Osteoblast (primary cell): Measurements from ENCODE around the gene CD38. TPM values are rescaled to one million over a fixed set of nuclear protein-coding genes. Genes with fewer than 3 reads are reported as not detected.
"Not testable (repeated sequence)": the region's sequence is repeated elsewhere in the genome, so short reads cannot be mapped to it uniquely, and the experiment has no call there.

Experiments used
- DNase-seq: peaks from one replicate; pipeline ENCODE4 v3.0.0; 2011; ENCODE audit warnings: low spot score, mixed read lengths; ENCODE audit not compliant: insufficient read length; ENCODE audit errors: missing footprints
- H2AFZ ChIP-seq: 2 replicates; pipeline ENCODE4 v1.6.0; 2011; ENCODE audit warnings: mild to moderate bottlenecking, low read length
- H3K27ac ChIP-seq: 2 replicates; pipeline ENCODE4 v1.5.1; 2011; ENCODE audit warnings: mild to moderate bottlenecking, low read depth, low read length, moderate library complexity
- H3K27me3 ChIP-seq: 2 replicates; pipeline ENCODE4 v1.6.0; 2012; ENCODE audit warnings: mild to moderate bottlenecking, control low read depth, inconsistent platforms, low read length, moderate library complexity; ENCODE audit not compliant: insufficient read depth
- H3K36me3 ChIP-seq: 2 replicates; pipeline ENCODE4 v1.5.1; 2011; ENCODE audit warnings: mild to moderate bottlenecking, low read length, control low read depth, moderate library complexity; ENCODE audit not compliant: insufficient read depth
- H3K4me1 ChIP-seq: 2 replicates; pipeline ENCODE4 v1.5.1; 2011; ENCODE audit warnings: mild to moderate bottlenecking, low read length, control low read depth, moderate library complexity; ENCODE audit not compliant: insufficient read depth
- H3K4me2 ChIP-seq: 2 replicates; pipeline ENCODE4 v1.6.0; 2011; ENCODE audit warnings: mild to moderate bottlenecking, low read length; ENCODE audit not compliant: insufficient read depth
- H3K4me3 ChIP-seq: fragments of 200-600 bp; sonication (generic); 3 replicates; pipeline ENCODE4 v1.5.1; 2012; ENCODE audit warnings: mild to moderate bottlenecking, low read length, inconsistent platforms; ENCODE audit not compliant: insufficient read depth
- H3K79me2 ChIP-seq: 2 replicates; pipeline ENCODE4 v1.6.0; 2012; ENCODE audit warnings: mild to moderate bottlenecking, low read length, control low read depth, inconsistent platforms; ENCODE audit not compliant: insufficient read depth
- H3K9me3 ChIP-seq: 2 replicates; pipeline ENCODE4 v1.5.1; 2011; ENCODE audit warnings: low read depth, low read length, control low read depth
- H4K20me1 ChIP-seq: 2 replicates; pipeline ENCODE4 v1.6.0; 2012; ENCODE audit warnings: mild to moderate bottlenecking, low read length, control low read depth; ENCODE audit not compliant: insufficient read depth
- CTCF ChIP-seq: IDR thresholded peaks from 2 replicates; pipeline ENCODE4 v1.5.1; 2011; ENCODE audit warnings: mild to moderate bottlenecking, low read depth, low read length, moderate library complexity; ENCODE audit errors: extremely low read depth
- total RNA-seq: library from RNA; depleted of rRNA; stranded (reverse); fragments of >200 nt; gene quantifications from 2 replicates; pipeline ENCODE4 v1.2.3, GENCODE V29; 2012

The CD38 gene
- total RNA-seq: under 0.01 TPM in 2 replicates

- H3K4me3 ChIP-seq: peak within 1 kb of the TSS; percentile 67
- peak; percentile 69 for DNase-seq
- no peaks in the 10 kb centered on the region for H4K20me1 ChIP-seq
- TF ChIP-seq CTCF: no peak
- H3K27me3 ChIP-seq: peaks cover 72% of the 10 kb centered on the region
- peak within 1 kb of the TSS; percentile 73 for H3K4me2 ChIP-seq
- H3K9me3 ChIP-seq: no peaks in the 10 kb centered on the region
- H3K36me3 ChIP-seq: no peaks in the 10 kb centered on the region
- H3K79me2 ChIP-seq: no peaks in the 10 kb centered on the region
- H3K27ac ChIP-seq: no peak within 1 kb of the TSS
- peaks cover 10% of the 10 kb centered on the region for H3K4me1 ChIP-seq
- H2AFZ ChIP-seq: peak within 1 kb of the TSS; percentile 78
Observed at GRCh38 chr4:15778289-15779241, at the start of gene CD38. Gene CD38 (plus strand): TSS chr4:15778328. CDS start chr4:15778415, 87 bp downstream.

GRCh38 chr4:15729910-15730533, 48.1 kb upstream of the CD38 start:
- peak; percentile 82 for DNase-seq
- Histone ChIP-seq H3K27me3 (no peaks in the 10 kb centered on the region), H3K4me3 (no peak overlapping the region), H2AFZ (no peak overlapping the region), H3K36me3 (no peaks in the 10 kb centered on the region), H3K9me3 (no peaks in the 10 kb centered on the region), H3K4me2 (no peak overlapping the region), H4K20me1 (no peaks in the 10 kb centered on the region), H3K4me1 (peaks cover 6% of the 10 kb centered on the region), H3K27ac (no peak overlapping the region), H3K79me2 (no peaks in the 10 kb centered on the region)
- peak; percentile 86 for TF ChIP-seq CTCF

GRCh38 chr4:15733061-15733460, 45.1 kb upstream of the CD38 start:
- not testable (repeated sequence) for H3K36me3 ChIP-seq, H3K27ac ChIP-seq, H4K20me1 ChIP-seq, H3K9me3 ChIP-seq, H2AFZ ChIP-seq, DNase-seq, H3K4me2 ChIP-seq, H3K4me3 ChIP-seq, H3K79me2 ChIP-seq, H3K27me3 ChIP-seq, H3K4me1 ChIP-seq

DNA sequence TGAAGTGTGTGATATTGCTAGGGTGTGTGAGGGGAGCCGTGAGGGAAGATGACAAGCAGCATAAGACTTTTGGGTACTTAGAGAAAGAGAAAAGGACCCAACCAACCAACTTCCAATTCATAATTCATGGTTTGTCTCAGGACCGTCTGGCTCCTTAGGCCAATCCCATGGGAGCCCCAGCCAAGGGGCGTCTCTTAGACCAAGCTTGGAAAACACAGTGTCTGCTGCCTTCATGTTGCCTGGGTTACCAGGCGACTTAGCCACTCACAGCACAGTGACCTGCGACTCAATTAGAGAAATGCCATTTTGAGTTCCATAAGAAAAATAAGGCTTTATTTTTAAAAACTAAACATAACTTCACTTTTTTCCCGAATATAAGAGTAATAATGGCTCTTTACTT, 42.6 kb upstream of the CD38 start:
- Histone ChIP-seq H3K9me3 (no peaks in the 10 kb centered on the region), H3K27ac (no peak overlapping the region), H3K36me3 (no peaks in the 10 kb centered on the region), H3K79me2 (no peaks in the 10 kb centered on the region), H3K4me1 (no peaks in the 10 kb centered on the region), H4K20me1 (no peaks in the 10 kb centered on the region), H3K4me2 (no peak overlapping the region), H2AFZ (no peak overlapping the region), H3K4me3 (no peak overlapping the region), H3K27me3 (no peaks in the 10 kb centered on the region)
- DNase-seq: no peak
- TF ChIP-seq CTCF: no peak
